Ectodermal cell (in vitro differentiated cells): ENCODE results near the gene RAB11FIP5. TPM values are rescaled to one million over a fixed set of nuclear protein-coding genes. Genes with fewer than 3 reads are reported as not detected.

Source experiments
- H3K27ac ChIP-seq: 2 replicates; pipeline ENCODE4 v1.7.0; 2013; ENCODE audit warnings: mild to moderate bottlenecking, low read depth, low read length; ENCODE audit not compliant: insufficient read depth, poor library complexity, severe bottlenecking
- H3K27me3 ChIP-seq: 2 replicates; pipeline ENCODE4 v1.7.0; 2013; ENCODE audit warnings: mild to moderate bottlenecking, low read length; ENCODE audit not compliant: insufficient read depth, control insufficient read depth, poor library complexity, severe bottlenecking
- H3K36me3 ChIP-seq: one replicate; pipeline ENCODE4 v1.7.0; 2013; ENCODE audit warnings: low read length; ENCODE audit not compliant: control insufficient read depth, insufficient read depth
- H3K4me1 ChIP-seq: one replicate; pipeline ENCODE4 v1.7.0; 2013; ENCODE audit warnings: low read length; ENCODE audit not compliant: control insufficient read depth, insufficient read depth
- H3K4me3 ChIP-seq: 2 replicates; pipeline ENCODE4 v1.7.0; 2013; ENCODE audit warnings: low read depth, low read length, control low read depth; ENCODE audit not compliant: insufficient read depth
- H3K9me3 ChIP-seq: 2 replicates; pipeline ENCODE4 v1.7.0; 2013; ENCODE audit warnings: mild to moderate bottlenecking, low read length, moderate library complexity; ENCODE audit not compliant: control insufficient read depth
- WGBS, 2 experiments: methylation state at CpG; one replicate each; pipeline ENCODE4 v1.1.7; 2013; ENCODE audit warnings: missing lambda C conversion rate in 2 of 2; 5-methylcytosine and 5-hydroxymethylcytosine counted together
- polyA plus RNA-seq, 4 experiments: library from polyadenylated mRNA; stranded (reverse); fragments of 50-300 nt; gene quantifications; one replicate each; pipeline ENCODE4 v1.2.3, GENCODE V29; 2013

RAB11FIP5 gene, protein sequence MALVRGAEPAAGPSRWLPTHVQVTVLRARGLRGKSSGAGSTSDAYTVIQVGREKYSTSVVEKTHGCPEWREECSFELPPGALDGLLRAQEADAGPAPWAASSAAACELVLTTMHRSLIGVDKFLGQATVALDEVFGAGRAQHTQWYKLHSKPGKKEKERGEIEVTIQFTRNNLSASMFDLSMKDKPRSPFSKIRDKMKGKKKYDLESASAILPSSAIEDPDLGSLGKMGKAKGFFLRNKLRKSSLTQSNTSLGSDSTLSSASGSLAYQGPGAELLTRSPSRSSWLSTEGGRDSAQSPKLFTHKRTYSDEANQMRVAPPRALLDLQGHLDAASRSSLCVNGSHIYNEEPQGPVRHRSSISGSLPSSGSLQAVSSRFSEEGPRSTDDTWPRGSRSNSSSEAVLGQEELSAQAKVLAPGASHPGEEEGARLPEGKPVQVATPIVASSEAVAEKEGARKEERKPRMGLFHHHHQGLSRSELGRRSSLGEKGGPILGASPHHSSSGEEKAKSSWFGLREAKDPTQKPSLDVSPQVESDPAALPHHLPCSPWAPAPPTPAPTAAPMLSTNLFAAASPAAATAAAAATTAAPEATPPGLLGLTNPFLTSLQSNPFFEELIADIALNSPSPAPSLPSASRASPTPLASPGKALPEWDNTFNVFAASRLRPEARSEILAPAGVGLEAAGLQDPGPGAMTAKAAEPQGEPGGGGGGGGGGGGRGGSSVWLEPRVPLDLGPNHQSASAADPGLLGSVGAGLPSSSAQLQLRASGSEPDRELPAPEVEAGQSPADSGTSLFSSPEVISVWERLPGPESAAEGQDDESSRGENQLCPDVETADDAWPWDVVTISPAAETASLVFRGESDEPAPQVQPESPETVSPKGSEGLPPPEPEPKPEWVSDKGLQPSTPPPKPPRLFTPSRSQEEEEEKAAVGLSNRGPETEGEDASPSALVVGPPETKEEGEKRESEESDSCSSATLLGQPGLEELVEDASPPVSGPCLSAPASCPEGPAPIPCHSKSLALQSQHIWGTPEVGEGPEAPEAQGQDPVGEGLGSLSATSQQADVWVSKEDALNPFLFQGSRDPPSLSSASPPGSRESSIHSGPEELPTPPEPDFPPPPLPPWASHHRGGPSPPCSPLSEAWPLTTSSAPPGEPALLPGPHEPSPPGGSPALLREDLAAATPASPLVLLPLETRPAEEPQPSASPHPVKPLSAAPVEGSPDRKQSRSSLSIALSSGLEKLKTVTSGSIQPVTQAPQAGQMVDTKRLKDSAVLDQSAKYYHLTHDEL (N-terminal part only)
- polyA plus RNA-seq (2013, experiment 1 of 4), result 8.0 TPM
- polyA plus RNA-seq (2013, experiment 2 of 4), result 7.2 TPM
- 5.3 TPM for polyA plus RNA-seq (2013, experiment 3 of 4)
- polyA plus RNA-seq (2013, experiment 4 of 4), result 7.0 TPM

DNA sequence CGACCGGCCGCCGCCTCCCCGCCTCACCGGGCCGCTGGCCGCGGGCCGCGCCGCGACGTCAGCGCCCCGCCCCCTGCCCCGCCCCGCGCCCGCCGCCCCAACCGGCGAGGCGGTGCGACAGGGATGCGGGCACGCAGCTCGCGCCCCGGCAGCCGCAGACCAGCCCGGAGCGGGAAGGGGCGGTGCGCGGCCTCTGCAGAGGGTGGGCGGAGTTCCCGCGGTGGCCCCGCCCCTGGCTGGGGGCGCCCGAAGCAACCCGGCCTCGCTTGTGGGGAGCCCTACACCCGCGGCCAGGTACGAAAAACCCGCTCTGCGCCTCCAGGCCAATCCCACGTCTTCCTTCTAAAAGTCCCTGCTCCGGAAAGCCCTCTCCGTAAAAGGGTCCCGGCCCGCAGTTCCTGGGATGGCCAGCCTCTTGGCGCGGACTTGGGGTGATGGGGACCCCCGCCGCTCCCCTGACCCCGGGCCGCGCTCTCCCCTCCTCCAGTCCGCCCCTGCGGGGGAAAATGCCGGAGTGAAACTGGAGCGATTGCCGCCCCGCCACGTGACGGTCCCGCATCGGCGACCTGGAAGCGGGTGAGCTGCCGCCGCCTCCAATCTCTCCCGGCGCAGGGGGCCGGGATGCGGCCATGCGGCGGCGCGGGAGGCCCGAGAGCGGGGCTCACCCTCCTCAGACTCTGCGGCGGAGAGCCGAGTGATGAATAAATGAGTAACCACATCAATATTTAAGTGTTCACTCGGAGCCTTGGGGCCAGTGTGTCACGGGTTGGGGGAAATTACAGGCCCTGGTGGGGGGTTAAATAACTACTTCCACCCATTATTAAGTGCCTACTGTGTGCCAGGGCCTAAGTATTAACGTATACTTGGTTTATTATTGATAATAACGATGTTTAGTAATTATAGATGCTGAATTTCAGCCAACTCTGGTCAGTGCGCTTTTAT, at the start of gene RAB11FIP5:
Gene RAB11FIP5, minus strand, starts transcription at position 36 of the 942 bp plus-strand sequence. CDS start 171 bp downstream, outside the sequence.
- Histone ChIP-seq H3K4me3 (peak within 1 kb of the TSS; percentile 66), H3K27ac (no peak within 1 kb of the TSS), H3K27me3 (peaks cover 40% of the 10 kb centered on the region), H3K4me1 (peaks cover 12% of the 10 kb centered on the region), H3K36me3 (no peaks in the 10 kb centered on the region), H3K9me3 (no peaks in the 10 kb centered on the region)
- 1 to 3% methylated on average over 89 to 93 of the region's 93 CpGs for WGBS, 2 experiments

DNA sequence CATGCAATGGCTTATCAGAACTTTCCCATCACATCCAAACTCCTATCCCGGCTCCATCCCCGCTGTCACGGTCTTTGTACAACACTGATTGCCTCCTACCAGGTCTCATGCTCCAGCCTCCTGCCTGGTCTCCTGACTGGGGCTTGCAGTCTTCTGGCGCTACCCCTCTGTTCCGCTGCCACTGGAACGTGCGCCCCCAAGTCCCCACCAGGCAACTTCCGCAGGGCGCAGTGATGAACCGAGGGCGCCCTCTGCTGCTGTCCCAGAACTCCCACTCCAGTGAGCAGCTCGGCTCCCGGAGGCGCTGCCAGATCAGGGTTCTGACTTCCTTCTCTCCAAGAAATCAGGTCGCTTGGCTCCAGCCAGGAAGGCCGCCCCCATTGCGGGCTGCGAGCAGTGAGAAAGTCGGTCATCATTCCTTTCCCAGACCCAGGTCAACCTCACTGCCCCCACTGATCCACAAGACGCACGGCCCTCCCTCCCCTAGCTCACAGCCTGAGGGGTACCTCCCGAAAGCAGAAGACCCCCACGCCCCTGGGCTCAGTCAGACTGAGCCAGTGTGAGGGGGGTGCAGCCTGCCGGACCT, 43.9 kb upstream of the RAB11FIP5 start:
- no peak overlapping the region for H3K27ac ChIP-seq
- WGBS, 2 experiments, result 17 to 19% methylated on average over 24 of the region's 24 CpGs
- H3K9me3 ChIP-seq, result no peaks in the 10 kb centered on the region
- no peaks in the 10 kb centered on the region for H3K36me3 ChIP-seq
- H3K27me3 ChIP-seq, result peaks cover 13% of the 10 kb centered on the region
- H3K4me1 ChIP-seq, result no peaks in the 10 kb centered on the region
- H3K4me3 ChIP-seq, result no peak overlapping the region

DNA sequence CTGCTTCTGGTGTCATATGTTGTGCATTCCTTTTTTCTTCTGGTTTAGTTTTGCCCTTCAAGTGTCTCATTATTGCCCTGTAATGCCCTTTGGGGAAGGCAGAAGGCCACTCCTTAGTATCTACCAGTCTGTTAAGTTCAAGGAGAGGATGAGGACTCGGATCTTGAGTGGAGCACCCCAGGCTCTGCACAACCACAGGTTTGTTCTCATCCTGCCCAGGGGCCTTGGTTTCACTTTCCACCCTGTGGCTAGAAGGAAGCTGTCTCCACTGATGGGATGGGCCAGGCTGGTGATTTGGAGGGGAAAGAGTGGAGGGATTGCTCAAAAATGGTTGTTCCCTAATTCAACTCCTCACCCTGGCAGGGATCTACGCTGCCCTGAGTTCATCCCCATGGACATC, 30.2 kb upstream of the RAB11FIP5 start:
- H3K4me3 ChIP-seq, result no peak overlapping the region

DNA sequence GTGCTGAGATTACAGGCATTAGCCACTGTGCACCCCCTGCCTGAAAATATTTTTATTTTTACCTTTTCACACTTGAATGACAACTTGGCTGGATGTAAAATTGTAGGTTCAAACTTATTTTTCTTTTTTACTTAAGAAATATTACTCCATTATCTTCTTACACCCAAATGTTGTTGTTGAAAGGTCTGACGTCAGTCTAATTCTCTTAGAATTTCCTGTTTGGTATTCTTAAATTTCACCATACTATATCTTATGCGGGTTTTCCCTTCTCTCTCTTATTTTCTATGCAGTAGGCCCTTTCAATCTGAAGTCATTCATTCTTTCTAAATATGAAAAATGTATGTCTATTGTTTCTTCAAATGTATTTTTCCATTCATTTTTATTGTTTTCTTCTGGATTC, 29.1 kb upstream of the RAB11FIP5 start:
- 93 to 97% methylated on average over 2 of the region's 2 CpGs for WGBS, 2 experiments
- H3K36me3 ChIP-seq, result no peaks in the 10 kb centered on the region
- no peaks in the 10 kb centered on the region for H3K4me1 ChIP-seq

More for the DNA sequence above, 30.2 kb upstream of the RAB11FIP5 start:
- Histone ChIP-seq H3K27ac (no peak overlapping the region), H3K27me3 (no peaks in the 10 kb centered on the region), H3K4me1 (no peaks in the 10 kb centered on the region), H3K9me3 (no peaks in the 10 kb centered on the region), H3K36me3 (no peaks in the 10 kb centered on the region)
- WGBS, 2 experiments, result 91 to 94% methylated on average over 2 of the region's 2 CpGs

DNA sequence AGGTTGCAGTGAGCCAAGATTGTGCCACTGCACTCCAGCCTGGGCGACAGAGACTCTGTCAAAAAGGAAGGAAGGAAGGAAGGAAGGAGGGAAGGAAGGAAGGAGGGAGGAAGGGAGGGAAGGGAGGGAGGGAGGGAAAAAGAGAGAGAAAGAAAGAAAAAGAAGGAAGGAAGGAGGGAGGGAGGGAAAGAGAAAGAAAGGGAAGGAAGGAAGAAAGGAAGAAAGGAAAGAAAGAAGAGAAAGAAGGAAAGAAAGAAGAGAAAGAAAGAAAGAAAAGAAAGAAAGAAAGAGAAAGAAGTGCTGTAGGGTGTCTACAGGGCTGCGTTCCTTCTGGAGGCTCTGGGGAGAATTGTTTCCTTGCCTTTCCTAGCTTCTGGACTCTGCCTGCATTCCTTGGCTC, 22.5 kb upstream of the RAB11FIP5 start:
- no peaks in the 10 kb centered on the region for H3K27me3 ChIP-seq
- 89% methylated on average over 2 of the region's 2 CpGs for WGBS, 2 experiments
- H3K4me3 ChIP-seq, result no peak overlapping the region
- no peaks in the 10 kb centered on the region for H3K4me1 ChIP-seq
- no peaks in the 10 kb centered on the region for H3K9me3 ChIP-seq
- H3K27ac ChIP-seq, result no peak overlapping the region
- no peaks in the 10 kb centered on the region for H3K36me3 ChIP-seq

More for the DNA sequence above, 29.1 kb upstream of the RAB11FIP5 start:
- no peak overlapping the region for H3K4me3 ChIP-seq
- H3K9me3 ChIP-seq, result no peaks in the 10 kb centered on the region
- H3K27ac ChIP-seq, result no peak overlapping the region
- no peaks in the 10 kb centered on the region for H3K27me3 ChIP-seq

DNA sequence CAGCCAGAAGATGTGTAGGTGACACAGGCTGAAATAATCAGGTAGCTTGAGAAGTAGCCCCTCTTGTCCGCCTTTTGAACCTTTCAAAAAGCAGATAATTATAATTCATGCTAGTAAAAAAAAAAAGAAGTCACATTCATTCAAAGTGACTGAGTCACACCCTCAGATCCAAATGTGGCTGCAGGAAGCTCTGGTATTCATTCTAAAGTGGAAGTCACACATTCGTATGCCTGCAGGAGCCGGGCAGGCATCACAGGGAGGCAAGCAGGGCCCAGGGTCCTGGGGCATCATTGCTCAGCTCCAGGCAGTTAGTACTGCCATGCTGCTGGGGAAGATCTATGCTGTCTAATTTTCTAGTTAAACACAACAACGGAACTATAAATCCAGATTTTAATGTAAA, 21.7 kb upstream of the RAB11FIP5 start:
- H3K4me3 ChIP-seq, result no peak overlapping the region
- no peaks in the 10 kb centered on the region for H3K4me1 ChIP-seq
- 64 to 86% methylated on average over 2 to 3 of the region's 4 CpGs for whole genome bisulfite sequencing, 2 experiments

DNA sequence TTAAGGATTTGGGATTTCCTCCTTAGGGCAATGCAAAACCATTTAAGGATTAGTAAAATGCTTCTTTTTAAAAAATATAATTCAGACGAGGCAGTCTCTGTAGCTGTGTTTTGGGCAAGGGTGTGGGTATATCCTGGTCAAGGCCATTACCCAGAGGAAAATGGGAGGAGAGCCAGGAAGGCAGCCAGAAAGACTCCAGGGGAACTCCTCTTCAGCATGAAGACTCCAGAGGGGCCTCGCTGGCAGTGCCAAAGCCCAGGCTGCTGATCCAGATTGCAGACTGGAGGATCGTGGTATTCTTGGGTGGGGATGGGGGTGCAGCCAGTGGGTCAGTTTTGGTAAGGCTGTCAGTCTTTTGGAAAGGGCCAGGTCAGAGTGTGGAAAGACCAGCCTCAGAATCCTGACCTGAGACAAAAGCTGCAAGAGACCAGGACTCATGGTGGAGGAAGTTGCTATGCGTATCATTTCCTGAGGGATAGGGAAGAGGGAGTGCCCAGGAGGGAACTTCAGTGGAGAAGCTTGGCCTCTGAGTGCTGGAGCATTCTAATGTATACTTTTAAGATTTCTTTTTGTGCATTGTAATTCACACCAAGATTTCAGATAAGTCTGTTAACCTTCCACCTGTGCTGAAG, 20.9 kb upstream of the RAB11FIP5 start:
- H3K9me3 ChIP-seq, result no peaks in the 10 kb centered on the region
- no peaks in the 10 kb centered on the region for H3K36me3 ChIP-seq
- H3K4me3 ChIP-seq, result no peak overlapping the region
- no peaks in the 10 kb centered on the region for H3K27me3 ChIP-seq
- H3K4me1 ChIP-seq, result no peaks in the 10 kb centered on the region
- 85 to 88% methylated on average over 4 of the region's 4 CpGs for WGBS, 2 experiments
- no peak overlapping the region for H3K27ac ChIP-seq

More for the DNA sequence above, 21.7 kb upstream of the RAB11FIP5 start:
- Histone ChIP-seq H3K27ac (no peak overlapping the region), H3K9me3 (no peaks in the 10 kb centered on the region), H3K27me3 (no peaks in the 10 kb centered on the region), H3K36me3 (no peaks in the 10 kb centered on the region)

DNA sequence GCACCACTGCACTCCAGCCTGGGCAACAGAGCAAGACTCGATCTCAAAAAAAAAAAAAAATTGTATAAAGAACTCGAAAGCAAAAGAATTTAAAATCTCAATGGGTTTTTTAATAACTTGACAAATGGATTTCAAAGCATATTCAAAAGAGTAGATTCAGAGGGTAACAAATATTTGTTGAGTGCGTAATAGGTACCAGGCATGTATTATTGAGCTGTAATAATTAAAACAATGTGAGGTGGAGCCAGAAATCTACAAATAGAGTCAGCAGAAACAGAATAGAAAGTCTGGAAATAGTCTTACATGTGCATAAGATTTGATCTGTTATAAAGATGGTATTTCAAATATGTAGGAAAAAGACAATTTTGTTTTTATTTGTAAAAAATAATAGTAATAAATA, 19.1 kb upstream of the RAB11FIP5 start:
- WGBS, 2 experiments, result 92 to 98% methylated on average over 2 to 3 of the region's 3 CpGs
- Histone ChIP-seq H3K4me3 (no peak overlapping the region), H3K9me3 (no peaks in the 10 kb centered on the region), H3K27ac (no peak overlapping the region), H3K27me3 (no peaks in the 10 kb centered on the region), H3K4me1 (no peaks in the 10 kb centered on the region), H3K36me3 (no peaks in the 10 kb centered on the region)
